HepG2 (cell line): ENCODE measurements around the gene CLN6. TPM values are rescaled to one million over a fixed set of nuclear protein-coding genes. Genes with fewer than 3 reads are reported as not detected.
"Not testable (repeated sequence)": the region's sequence is repeated elsewhere in the genome, so short reads cannot be mapped to it uniquely, and the experiment has no call there.

Experiments
- ATAC-seq: fragments of 200-7000 bp; cut with Tn5 transposase; 3 replicates; pipeline ENCODE4 v1.9.1; 2020; ENCODE audit warnings: mild to moderate bottlenecking, moderate library complexity
- BruUV-seq: library from RNA; stranded (reverse); fragments of 400-500 nt; replicated peaks from 2 replicates; lab custom pipeline; 2021; lab: Mats Ljungman, UMichigan
- CTCF ChIA-PET: fragments of 300-600 bp; formaldehyde crosslinking; extraction: SDS; loops from one replicate; lab custom pipeline; 2021; ENCODE audit warnings: low total read pairs, inconsistent platforms, low intra/inter-chr PET ratio; lab: Yijun Ruan, JAX
- POLR2A ChIA-PET: fragments of 350-600 bp; sonication (Branson Sonifier 250); formaldehyde crosslinking; loops from one replicate; lab custom pipeline; 2020; ENCODE audit warnings: antibody characterized with exemption, inconsistent platforms; lab: Yijun Ruan, JAX
- DNase-seq: peaks from one replicate; pipeline ENCODE4 v3.0.0-alpha.2; 2015; ENCODE audit warnings: low spot score
- FAIRE-seq: peaks from 3 replicates; lab custom pipeline; 2011; peaks lifted over from hg19 to GRCh38; lab: Jason Lieb, UNC
- H2AFZ ChIP-seq: one replicate; pipeline ENCODE4 v1.6.1; 2011; ENCODE audit warnings: low read length, inconsistent platforms
- H3K27ac ChIP-seq: fragments of 300-600 bp; 3 replicates; pipeline ENCODE4 v1.8.0; 2011; ENCODE audit warnings: mixed run types, mild to moderate bottlenecking, mixed read lengths, low read length, inconsistent platforms; ENCODE audit not compliant: insufficient read depth; ENCODE audit errors: extremely low read length
- H3K27me3 ChIP-seq, 2 experiments: fragments of 200-600 bp in 1 of 2; 2 replicates in 1 of 2; 3 replicates in 1 of 2; pipeline versions ENCODE4 v1.6.0 to v1.8.0; 2011; ENCODE audit warnings: low read length in 2 of 2, mild to moderate bottlenecking in 2 of 2, moderate library complexity in 2 of 2, inconsistent platforms in 1 of 2; ENCODE audit not compliant: insufficient read depth in 2 of 2, control insufficient read depth in 1 of 2
- H3K36me3 ChIP-seq, 2 experiments: fragments of 200-600 bp in 1 of 2; replicated peaks in 1 of 2; 2 replicates in 1 of 2; 3 replicates in 1 of 2; pipeline versions ENCODE4 v1.5.1 to v1.8.0; 2011; ENCODE audit warnings: low read length in 2 of 2, inconsistent platforms in 1 of 2; ENCODE audit not compliant: insufficient read depth in 2 of 2, control insufficient read depth in 1 of 2
- H3K4me1 ChIP-seq: 2 replicates; pipeline ENCODE4 v1.5.1; 2012; ENCODE audit warnings: low read length, inconsistent platforms; ENCODE audit not compliant: insufficient read depth
- H3K4me2 ChIP-seq: 2 replicates; pipeline ENCODE4 v1.6.0; 2011; ENCODE audit warnings: low read depth, low read length, inconsistent platforms
- H3K4me3 ChIP-seq, 3 experiments: fragments of 200-600 bp in 1 of 3; sonication (generic), shearing (Covaris generic) in 1 of 3; replicated peaks in 1 of 3; 2 replicates each; pipeline ENCODE4 v1.5.1; 2011 to 2016; ENCODE audit warnings: low read length in 3 of 3, inconsistent platforms in 2 of 3, low read depth in 2 of 3, mild to moderate bottlenecking in 2 of 3, control low read depth in 1 of 3, mixed read lengths in 1 of 3; ENCODE audit not compliant: insufficient read depth in 1 of 3
- H3K79me2 ChIP-seq: one replicate; pipeline ENCODE4 v1.6.1; 2011; ENCODE audit warnings: low read length, inconsistent platforms; ENCODE audit not compliant: insufficient read depth
- H3K9ac ChIP-seq: 2 replicates; pipeline ENCODE4 v1.6.0; 2011; ENCODE audit warnings: mild to moderate bottlenecking, low read depth, low read length, inconsistent platforms; ENCODE audit not compliant: insufficient read depth
- H3K9me3 ChIP-seq: 2 replicates; pipeline ENCODE4 v1.5.1; 2012; ENCODE audit warnings: mild to moderate bottlenecking, low read length
- H4K20me1 ChIP-seq: 2 replicates; pipeline ENCODE4 v1.6.0; 2011; ENCODE audit warnings: inconsistent platforms, mild to moderate bottlenecking, low read length, moderate library complexity; ENCODE audit not compliant: insufficient read depth
- HMGXB4 ChIP-seq, 2 experiments: sonication (generic) in 1 of 2; formaldehyde crosslinking in 1 of 2; IDR thresholded peaks; 2 replicates each; pipeline versions ENCODE4 v1.4.0 to v1.6.1; 2018 to 2020; ENCODE audit warnings: missing genetic modification reagents in 2 of 2, borderline replicate concordance in 1 of 2, low read depth in 1 of 2, mild to moderate bottlenecking in 1 of 2, missing biosample characterization in 1 of 2
- WGBS: methylation state at CpG from one replicate; pipeline ENCODE4 v1.1.6; 2017; ENCODE audit warnings: low lambda C conversion rate; 5-methylcytosine and 5-hydroxymethylcytosine counted together
- in situ Hi-C: cut with HindIII; loops from 2 replicates; pipeline ENCODE4 v1.10.0; 2017; ENCODE audit warnings: low pct_unique_long_range_greater_than_20kb; ENCODE audit not compliant: extremely low pct_ligation_motif_present
- intact Hi-C: fragments of 100-400 bp; cut with micrococcal nuclease; formaldehyde crosslinking; loops from one replicate; pipeline ENCODE4 v1.10.0; 2022; ENCODE audit not compliant: unreplicated experiment
- polyA plus RNA-seq, 8 experiments: library from polyadenylated mRNA; depleted of rRNA in 3 of 8; stranded (reverse) in 7 of 8; unstranded in 1 of 8; fragments of >200 nt; fragmentation: Illumina TruSeq in 4 of 8; extraction: Trizol in 4 of 8; gene quantifications; 2 replicates each; pipeline versions ENCODE4 v1.2.1 to v1.2.3, GENCODE V29; 2011 to 2016; ENCODE audit warnings: low read depth in 4 of 8, missing spikeins in 1 of 8, mixed read lengths in 1 of 8; ENCODE audit not compliant: insufficient read depth in 1 of 8
- total RNA-seq, 5 experiments: library from RNA; depleted of rRNA; stranded (reverse); fragments of >200 nt; fragmentation: Illumina TruSeq; extraction: Trizol; gene quantifications; 2 replicates each; pipeline ENCODE4 v1.2.3, GENCODE V29; 2016; ENCODE audit warnings: low read depth in 1 of 5

The CLN6 gene
- total and polyA plus RNA-seq, 2 of the 13 experiments (the other 11 are each of a cell fraction or from before 2014, with no cell fraction given) = 24.9 to 27.1 TPM

GRCh38 chr15:68213991-68214837, 15.3 kb downstream of the CLN6 start:
- POLR2A ChIA-PET = no interaction called here
- ATAC-seq = no peak
- BruUV-seq = no TSS peak

GRCh38 chr15:68213491-68213845, 16.1 kb downstream of the CLN6 start:
- H3K9me3 ChIP-seq, POLR2A ChIA-PET, intact Hi-C loops, H4K20me1 ChIP-seq, H3K27ac ChIP-seq, H3K9ac ChIP-seq, in situ Hi-C loops, ATAC-seq, H3K79me2 ChIP-seq, H2AFZ ChIP-seq, H3K4me2 ChIP-seq, FAIRE-seq, H3K4me1 ChIP-seq, BruUV-seq, DNase-seq, CTCF ChIA-PET, H3K4me3 ChIP-seq, H3K27me3 ChIP-seq: not testable (repeated sequence)
- WGBS = 95% methylated on average over 6 of the region's 6 CpGs
- peaks cover 7 to 25% of the 10 kb centered on the region in 2 experiments; a peak in 4 of 5 replicates for H3K36me3 ChIP-seq

More at GRCh38 chr15:68213991-68214837, 15.3 kb downstream of the CLN6 start:
- TF ChIP-seq HMGXB4 (CRISPR knock-in tag; IDR thresholded peaks at IDR 0.05; ENCODE audit: borderline replicate concordance in 1 of 2, low read depth in 1 of 2) = no peak
- H3K4me2 ChIP-seq = no peak overlapping the region
- H3K9me3 ChIP-seq = no peaks in the 10 kb centered on the region
- H2AFZ ChIP-seq = no peak overlapping the region
- intact Hi-C loops (no loop called here), in situ Hi-C loops (no loop called here)
- CTCF ChIA-PET = no interaction called here
- FAIRE-seq = no peak
- H3K79me2 ChIP-seq = peaks cover 8% of the 10 kb centered on the region
- peaks cover 7 to 32% of the 10 kb centered on the region in 2 experiments; a peak in 4 of 5 replicates for H3K36me3 ChIP-seq
- H4K20me1 ChIP-seq = no peaks in the 10 kb centered on the region
- H3K9ac ChIP-seq = no peak overlapping the region
- no peak for DNase-seq
- H3K4me1 ChIP-seq = no peaks in the 10 kb centered on the region
- H3K4me3 ChIP-seq = no peak overlapping the region
- WGBS = 96% methylated on average over 15 of the region's 17 CpGs
- no peaks in the 10 kb centered on the region for H3K27me3 ChIP-seq
- H3K27ac ChIP-seq = no peak overlapping the region
